ENCODE measurements around the gene RASSF3.
"Not testable (repeated sequence)": the region's sequence is repeated elsewhere in the genome, so short reads cannot be mapped to it uniquely, and the experiment has no call there.

Gene RASSF3

GRCh38 chr12:64598831-64599230 is 11.5 kb upstream of the RASSF3 start:
- FAIRE-seq: no peak

GRCh38 chr12:64600164-64600561 is 10.1 kb upstream of the RASSF3 start:
- FAIRE-seq: no peak

- FAIRE-seq: no peak
Observed at GRCh38 chr12:64603183-64603841, 7.0 kb upstream of the RASSF3 start.

GRCh38 chr12:64608901-64609535 is 1.3 kb upstream of the RASSF3 start:
- FAIRE-seq: no peak

- FAIRE-seq: no peak
Observed at GRCh38 chr12:64609536-64610078, 688 bp upstream of the RASSF3 start.

- FAIRE-seq: no peak
Observed at GRCh38 chr12:64610660-64611340, 505 bp downstream of the RASSF3 start.

- no peak for FAIRE-seq
Observed at GRCh38 chr12:64611341-64612284, 1.3 kb downstream of the RASSF3 start.

- FAIRE-seq: no peak
Observed at GRCh38 chr12:64612843-64613242, 2.5 kb downstream of the RASSF3 start.

- FAIRE-seq: not testable (repeated sequence)
Observed at GRCh38 chr12:64613775-64614398, 3.6 kb downstream of the RASSF3 start.

- FAIRE-seq: no peak
Observed at GRCh38 chr12:64616201-64616600, 5.9 kb downstream of the RASSF3 start.

- FAIRE-seq: no peak
Observed at GRCh38 chr12:64618953-64619590, 8.8 kb downstream of the RASSF3 start.

- FAIRE-seq: no peak
Observed at GRCh38 chr12:64621257-64621942, 11.1 kb downstream of the RASSF3 start.

- no peak for FAIRE-seq
Observed at GRCh38 chr12:64624035-64624434, 13.7 kb downstream of the RASSF3 start.

- FAIRE-seq: no peak
Observed at GRCh38 chr12:64625243-64626077, 15.2 kb downstream of the RASSF3 start.

GRCh38 chr12:64626588-64626987 is 16.3 kb downstream of the RASSF3 start:
- not testable (repeated sequence) for FAIRE-seq

- no peak for FAIRE-seq
Observed at GRCh38 chr12:64627771-64628170, 17.5 kb downstream of the RASSF3 start.

- FAIRE-seq: no peak
Observed at GRCh38 chr12:64631197-64631596, 20.9 kb downstream of the RASSF3 start.

GRCh38 chr12:64633011-64633939 is 23.0 kb downstream of the RASSF3 start:
- FAIRE-seq: no peak

GRCh38 chr12:64633940-64634337 is 23.6 kb downstream of the RASSF3 start:
- no peak for FAIRE-seq

Data from endometrium (tissue), 2 donors.